Ishikawa (cell line): ENCODE results near the gene THRB.

Source experiments
- CEBPB ChIP-seq: IDR thresholded peaks from 2 replicates; pipeline ENCODE4 v1.6.1; 2012
- CREB1 ChIP-seq: IDR thresholded peaks from 2 replicates; pipeline ENCODE4 v1.6.1; 2012; ENCODE audit warnings: low read depth
- EGR1 ChIP-seq: IDR thresholded peaks from 2 replicates; pipeline ENCODE4 v1.6.1; 2012
- EP300 ChIP-seq: IDR thresholded peaks from 2 replicates; pipeline ENCODE4 v1.6.1; 2012; ENCODE audit warnings: borderline replicate concordance
- FOXM1 ChIP-seq: IDR thresholded peaks from 2 replicates; pipeline ENCODE4 v1.6.1; 2012; ENCODE audit warnings: low read depth, borderline replicate concordance
- MAX ChIP-seq: IDR thresholded peaks from 2 replicates; pipeline ENCODE4 v1.6.1; 2012
- NFIC ChIP-seq: IDR thresholded peaks from 2 replicates; pipeline ENCODE4 v1.6.1; 2012
- RAD21 ChIP-seq: IDR thresholded peaks from 2 replicates; pipeline ENCODE4 v1.6.1; 2012; ENCODE audit warnings: low read depth
- TAF1 ChIP-seq: IDR thresholded peaks from 2 replicates; pipeline ENCODE4 v1.6.1; 2012; ENCODE audit warnings: low read depth, mild to moderate bottlenecking
- TCF12 ChIP-seq: IDR thresholded peaks from 2 replicates; pipeline ENCODE4 v1.6.1; 2012; ENCODE audit warnings: low read depth
- TEAD4 ChIP-seq: IDR thresholded peaks from 2 replicates; pipeline ENCODE4 v1.6.1; 2012
- USF1 ChIP-seq: IDR thresholded peaks from 2 replicates; pipeline ENCODE4 v1.6.1; 2012
- YY1 ChIP-seq: IDR thresholded peaks from 2 replicates; pipeline ENCODE4 v1.6.1; 2012; ENCODE audit warnings: low read depth
- ZBTB7A ChIP-seq: IDR thresholded peaks from 2 replicates; pipeline ENCODE4 v1.6.1; 2012; ENCODE audit warnings: low read depth
- TF ChIP-seq, protein P1 (sequence below): IDR thresholded peaks from 2 replicates; pipeline ENCODE4 v1.6.1; 2012; ENCODE audit warnings: low read depth, mild to moderate bottlenecking

Gene THRB

DNA sequence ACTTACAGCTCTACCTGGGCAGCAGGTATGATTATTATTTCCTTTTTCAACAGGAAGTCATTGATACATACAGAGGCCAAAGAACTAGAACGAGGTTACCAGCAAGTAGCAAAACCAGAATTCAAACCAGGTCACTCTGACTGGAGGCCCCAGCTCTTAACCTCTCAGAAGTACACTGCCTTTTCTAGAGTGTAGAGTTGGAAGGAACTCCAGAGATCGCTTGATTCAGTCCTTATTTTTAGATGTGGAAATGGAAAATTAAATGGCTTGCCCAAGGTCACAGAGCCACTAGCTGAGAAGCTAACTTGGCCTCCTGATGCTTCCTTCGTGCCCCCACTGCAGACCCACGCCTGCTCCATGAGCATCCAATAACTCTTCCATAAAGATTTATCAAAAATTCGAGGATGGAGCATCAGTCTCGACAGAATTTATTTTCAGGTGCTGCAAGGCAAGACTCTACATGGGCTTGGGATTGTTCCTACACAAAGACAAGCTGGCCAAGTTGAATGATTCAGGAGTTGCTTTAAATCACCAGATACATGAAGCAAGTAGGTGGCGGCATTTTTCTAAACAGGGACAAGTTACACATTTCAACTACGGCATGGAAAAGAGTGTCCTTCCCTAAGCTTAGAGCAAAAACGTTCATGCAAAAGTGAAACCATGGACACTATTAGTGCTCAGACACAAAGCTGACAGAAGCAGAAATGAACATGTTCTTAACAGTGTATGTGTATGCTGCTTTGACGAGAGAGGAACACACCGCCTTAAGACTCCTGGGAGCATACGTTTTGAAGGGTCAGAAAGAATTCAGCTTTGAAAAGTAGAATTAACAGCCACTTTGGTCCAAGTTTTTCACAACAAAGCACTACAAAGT is 235.7 kb downstream of the THRB start:
- TF ChIP-seq CREB1 (no peak), MAX (no peak), USF1 (no peak), TAF1 (no peak), EGR1 (no peak), TCF12 (no peak), EP300 (no peak), ZBTB7A (no peak), FOXM1 (no peak), RAD21 (no peak), CEBPB (no peak), TEAD4 (no peak), NFIC (no peak), YY1 (no peak)
- TF ChIP-seq, protein P1, sequence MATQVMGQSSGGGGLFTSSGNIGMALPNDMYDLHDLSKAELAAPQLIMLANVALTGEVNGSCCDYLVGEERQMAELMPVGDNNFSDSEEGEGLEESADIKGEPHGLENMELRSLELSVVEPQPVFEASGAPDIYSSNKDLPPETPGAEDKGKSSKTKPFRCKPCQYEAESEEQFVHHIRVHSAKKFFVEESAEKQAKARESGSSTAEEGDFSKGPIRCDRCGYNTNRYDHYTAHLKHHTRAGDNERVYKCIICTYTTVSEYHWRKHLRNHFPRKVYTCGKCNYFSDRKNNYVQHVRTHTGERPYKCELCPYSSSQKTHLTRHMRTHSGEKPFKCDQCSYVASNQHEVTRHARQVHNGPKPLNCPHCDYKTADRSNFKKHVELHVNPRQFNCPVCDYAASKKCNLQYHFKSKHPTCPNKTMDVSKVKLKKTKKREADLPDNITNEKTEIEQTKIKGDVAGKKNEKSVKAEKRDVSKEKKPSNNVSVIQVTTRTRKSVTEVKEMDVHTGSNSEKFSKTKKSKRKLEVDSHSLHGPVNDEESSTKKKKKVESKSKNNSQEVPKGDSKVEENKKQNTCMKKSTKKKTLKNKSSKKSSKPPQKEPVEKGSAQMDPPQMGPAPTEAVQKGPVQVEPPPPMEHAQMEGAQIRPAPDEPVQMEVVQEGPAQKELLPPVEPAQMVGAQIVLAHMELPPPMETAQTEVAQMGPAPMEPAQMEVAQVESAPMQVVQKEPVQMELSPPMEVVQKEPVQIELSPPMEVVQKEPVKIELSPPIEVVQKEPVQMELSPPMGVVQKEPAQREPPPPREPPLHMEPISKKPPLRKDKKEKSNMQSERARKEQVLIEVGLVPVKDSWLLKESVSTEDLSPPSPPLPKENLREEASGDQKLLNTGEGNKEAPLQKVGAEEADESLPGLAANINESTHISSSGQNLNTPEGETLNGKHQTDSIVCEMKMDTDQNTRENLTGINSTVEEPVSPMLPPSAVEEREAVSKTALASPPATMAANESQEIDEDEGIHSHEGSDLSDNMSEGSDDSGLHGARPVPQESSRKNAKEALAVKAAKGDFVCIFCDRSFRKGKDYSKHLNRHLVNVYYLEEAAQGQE: no peak

GRCh38 chr3:24258260-24258659 is 236.4 kb downstream of the THRB start:
- TF ChIP-seq NFIC (no peak), ZBTB7A (no peak), EP300 (no peak), CEBPB (no peak), USF1 (no peak), RAD21 (no peak), MAX (no peak), TCF12 (no peak), TEAD4 (no peak), CREB1 (no peak), TAF1 (no peak), EGR1 (no peak), YY1 (no peak), FOXM1 (no peak)
- TF ChIP-seq, protein P1: no peak

- TF ChIP-seq NFIC (no peak), EGR1 (no peak), ZBTB7A (no peak), YY1 (no peak), CEBPB (no peak), MAX (no peak), CREB1 (no peak), TAF1 (no peak), TCF12 (no peak), FOXM1 (no peak), RAD21 (no peak), EP300 (no peak), USF1 (no peak), TEAD4 (no peak)
- TF ChIP-seq, protein P1: no peak
Measured at GRCh38 chr3:24255414-24255813, 239.2 kb downstream of the THRB start.
